ENCODE data around the gene USP34. TPM values are rescaled to one million over a fixed set of nuclear protein-coding genes. Genes with fewer than 3 reads are reported as not detected.

USP34 gene
- total RNA-seq, 1 experiment from 2014 or later, result 91.4 TPM

DNA sequence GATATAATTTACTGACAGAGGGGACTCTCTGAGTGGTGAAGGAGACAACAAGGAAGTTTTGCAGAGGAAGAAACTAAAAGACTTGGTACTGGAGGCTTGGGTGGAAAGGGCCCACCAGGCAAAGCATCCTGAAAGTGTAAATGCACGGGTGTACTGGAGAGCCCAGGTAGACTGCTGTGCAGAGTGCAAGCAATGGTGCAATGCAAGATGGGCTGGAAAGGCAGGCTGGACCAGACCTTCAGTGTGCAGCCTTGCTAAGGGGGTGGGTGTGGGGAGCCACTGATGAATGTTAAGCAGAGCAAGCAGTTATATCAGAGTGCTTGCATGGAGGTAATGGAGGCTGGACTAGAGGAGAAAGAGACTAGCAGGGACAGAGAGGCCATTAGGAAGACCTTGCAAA is 298.2 kb downstream of the USP34 start:
- Histone ChIP-seq H3K4me3 (ENCODE audit: low read depth in 2 of 2, low read length in 2 of 2) (no peak overlapping the region), H3K36me3 (ENCODE audit: control insufficient read depth, insufficient read depth, low read length) (no peaks in the 10 kb centered on the region), H3K4me1 (ENCODE audit: control insufficient read depth, insufficient read depth, low read length) (peaks cover 5% of the 10 kb centered on the region; the same call in 1 of the 2 replicates), H3K9me3 (ENCODE audit: control insufficient read depth, insufficient read depth, low read depth, low read length) (no peaks in the 10 kb centered on the region), H3K27ac (ENCODE audit: low read length) (no peak overlapping the region), H3K27me3 (ENCODE audit: control insufficient read depth, insufficient read depth, low read length) (no peaks in the 10 kb centered on the region)
- TF ChIP-seq, protein P1, sequence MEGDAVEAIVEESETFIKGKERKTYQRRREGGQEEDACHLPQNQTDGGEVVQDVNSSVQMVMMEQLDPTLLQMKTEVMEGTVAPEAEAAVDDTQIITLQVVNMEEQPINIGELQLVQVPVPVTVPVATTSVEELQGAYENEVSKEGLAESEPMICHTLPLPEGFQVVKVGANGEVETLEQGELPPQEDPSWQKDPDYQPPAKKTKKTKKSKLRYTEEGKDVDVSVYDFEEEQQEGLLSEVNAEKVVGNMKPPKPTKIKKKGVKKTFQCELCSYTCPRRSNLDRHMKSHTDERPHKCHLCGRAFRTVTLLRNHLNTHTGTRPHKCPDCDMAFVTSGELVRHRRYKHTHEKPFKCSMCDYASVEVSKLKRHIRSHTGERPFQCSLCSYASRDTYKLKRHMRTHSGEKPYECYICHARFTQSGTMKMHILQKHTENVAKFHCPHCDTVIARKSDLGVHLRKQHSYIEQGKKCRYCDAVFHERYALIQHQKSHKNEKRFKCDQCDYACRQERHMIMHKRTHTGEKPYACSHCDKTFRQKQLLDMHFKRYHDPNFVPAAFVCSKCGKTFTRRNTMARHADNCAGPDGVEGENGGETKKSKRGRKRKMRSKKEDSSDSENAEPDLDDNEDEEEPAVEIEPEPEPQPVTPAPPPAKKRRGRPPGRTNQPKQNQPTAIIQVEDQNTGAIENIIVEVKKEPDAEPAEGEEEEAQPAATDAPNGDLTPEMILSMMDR (IDR thresholded peaks at IDR 0.05), result no peak
- no TSS peak for BruUV-seq (replicated peaks)
- in situ Hi-C loops (cut with HindIII; ENCODE audit: low pct_unique_long_range_greater_than_20kb, low sequenced_read_pairs), result no loop called here
- POLR2A ChIA-PET, result no interaction called here
- CTCF ChIA-PET, result no interaction called here
- intact Hi-C loops (cut with micrococcal nuclease; ENCODE audit: unreplicated experiment), result no loop called here
- ATAC-seq (no peak), DNase-seq (ENCODE audit: low read depth, low spot score) (no peak)

DNA sequence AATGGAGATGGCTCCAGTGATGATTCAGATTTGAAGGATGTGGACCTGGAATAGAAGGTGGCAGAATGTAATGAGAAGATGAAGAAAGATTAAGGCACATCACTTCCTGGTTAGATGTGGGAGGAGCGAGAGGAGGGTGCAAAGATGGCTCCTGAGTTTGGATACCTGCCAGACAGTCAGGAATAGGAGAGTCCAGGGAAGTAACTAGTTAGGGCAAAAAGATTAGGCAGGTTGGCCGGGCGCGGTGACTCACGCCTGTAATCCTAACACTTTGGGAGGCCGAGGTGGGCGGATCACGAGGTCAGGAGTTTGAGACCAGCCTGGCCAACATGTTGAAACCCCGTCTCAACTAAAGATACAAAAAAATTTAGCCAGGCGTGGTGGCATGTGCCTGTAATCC is 303.3 kb downstream of the USP34 start:
- Histone ChIP-seq H3K4me1 (ENCODE audit: control insufficient read depth, insufficient read depth, low read length) (no peaks in the 10 kb centered on the region), H3K27ac (ENCODE audit: low read length) (no peak overlapping the region), H3K4me3 (ENCODE audit: low read depth in 2 of 2, low read length in 2 of 2) (no peak overlapping the region), H3K27me3 (ENCODE audit: control insufficient read depth, insufficient read depth, low read length) (no peaks in the 10 kb centered on the region), H3K9me3 (ENCODE audit: control insufficient read depth, insufficient read depth, low read depth, low read length) (no peaks in the 10 kb centered on the region), H3K36me3 (ENCODE audit: control insufficient read depth, insufficient read depth, low read length) (no peaks in the 10 kb centered on the region)
- intact Hi-C loops (cut with micrococcal nuclease; ENCODE audit: unreplicated experiment) (no loop called here), in situ Hi-C loops (cut with HindIII; ENCODE audit: low pct_unique_long_range_greater_than_20kb, low sequenced_read_pairs) (no loop called here)
- TF ChIP-seq, protein P1 (IDR thresholded peaks at IDR 0.05), result no peak
- TF ChIP-seq POLR2AphosphoS5 (IDR thresholded peaks at IDR 0.05; ENCODE audit: low read depth, low read length), result no peak
- TF ChIP-seq, protein P2, sequence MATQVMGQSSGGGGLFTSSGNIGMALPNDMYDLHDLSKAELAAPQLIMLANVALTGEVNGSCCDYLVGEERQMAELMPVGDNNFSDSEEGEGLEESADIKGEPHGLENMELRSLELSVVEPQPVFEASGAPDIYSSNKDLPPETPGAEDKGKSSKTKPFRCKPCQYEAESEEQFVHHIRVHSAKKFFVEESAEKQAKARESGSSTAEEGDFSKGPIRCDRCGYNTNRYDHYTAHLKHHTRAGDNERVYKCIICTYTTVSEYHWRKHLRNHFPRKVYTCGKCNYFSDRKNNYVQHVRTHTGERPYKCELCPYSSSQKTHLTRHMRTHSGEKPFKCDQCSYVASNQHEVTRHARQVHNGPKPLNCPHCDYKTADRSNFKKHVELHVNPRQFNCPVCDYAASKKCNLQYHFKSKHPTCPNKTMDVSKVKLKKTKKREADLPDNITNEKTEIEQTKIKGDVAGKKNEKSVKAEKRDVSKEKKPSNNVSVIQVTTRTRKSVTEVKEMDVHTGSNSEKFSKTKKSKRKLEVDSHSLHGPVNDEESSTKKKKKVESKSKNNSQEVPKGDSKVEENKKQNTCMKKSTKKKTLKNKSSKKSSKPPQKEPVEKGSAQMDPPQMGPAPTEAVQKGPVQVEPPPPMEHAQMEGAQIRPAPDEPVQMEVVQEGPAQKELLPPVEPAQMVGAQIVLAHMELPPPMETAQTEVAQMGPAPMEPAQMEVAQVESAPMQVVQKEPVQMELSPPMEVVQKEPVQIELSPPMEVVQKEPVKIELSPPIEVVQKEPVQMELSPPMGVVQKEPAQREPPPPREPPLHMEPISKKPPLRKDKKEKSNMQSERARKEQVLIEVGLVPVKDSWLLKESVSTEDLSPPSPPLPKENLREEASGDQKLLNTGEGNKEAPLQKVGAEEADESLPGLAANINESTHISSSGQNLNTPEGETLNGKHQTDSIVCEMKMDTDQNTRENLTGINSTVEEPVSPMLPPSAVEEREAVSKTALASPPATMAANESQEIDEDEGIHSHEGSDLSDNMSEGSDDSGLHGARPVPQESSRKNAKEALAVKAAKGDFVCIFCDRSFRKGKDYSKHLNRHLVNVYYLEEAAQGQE (IDR thresholded peaks at IDR 0.05; ENCODE audit: insufficient read depth in 1 of 2, low read depth in 2 of 2, low read length in 1 of 2), result no peak
- no peak for TF ChIP-seq SIN3A (IDR thresholded peaks at IDR 0.05; ENCODE audit: borderline replicate concordance, insufficient read depth, low read depth, low read length)
- TF ChIP-seq TCF7L2 (IDR thresholded peaks at IDR 0.05; ENCODE audit: low read depth, low read length), result no peak
- POLR2A ChIA-PET, result interaction anchor here (1.3 kb wide), 1 partner anchor 9 kb away, joined by 3 read pairs; no protein-coding TSS in a partner anchor
- CTCF ChIA-PET, result no interaction called here
- ATAC-seq (no peak), DNase-seq (ENCODE audit: low read depth, low spot score) (no peak)
- BruUV-seq (replicated peaks), result no TSS peak

DNA sequence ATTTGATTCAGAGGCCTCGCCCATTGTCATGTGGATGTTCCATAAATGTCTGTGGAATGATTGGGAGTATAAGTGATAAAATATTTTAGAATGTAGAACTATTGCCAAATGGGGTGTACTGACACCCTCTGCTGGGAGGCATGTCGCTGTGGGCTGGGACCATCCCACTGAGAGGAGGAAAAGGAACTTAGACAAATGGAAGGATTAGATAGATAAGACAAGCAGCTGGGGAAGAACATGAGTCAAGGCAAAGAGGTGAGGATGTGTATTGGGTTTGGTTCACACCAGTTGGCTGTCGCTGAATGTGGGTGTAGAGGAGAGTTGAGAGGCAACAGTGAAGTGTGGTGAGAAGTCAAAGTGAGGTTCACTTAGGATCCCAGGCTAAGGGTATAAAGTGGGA is 304.9 kb downstream of the USP34 start:
- ATAC-seq, result no peak
- BruUV-seq (replicated peaks), result no TSS peak
- POLR2A ChIA-PET, result no interaction called here

More for the DNA sequence above, 304.9 kb downstream of the USP34 start:
- Histone ChIP-seq H3K4me3 (ENCODE audit: low read depth in 2 of 2, low read length in 2 of 2) (no peak overlapping the region), H3K9me3 (ENCODE audit: control insufficient read depth, insufficient read depth, low read depth, low read length) (no peaks in the 10 kb centered on the region), H3K27me3 (ENCODE audit: control insufficient read depth, insufficient read depth, low read length) (no peaks in the 10 kb centered on the region), H3K36me3 (ENCODE audit: control insufficient read depth, insufficient read depth, low read length) (no peaks in the 10 kb centered on the region), H3K27ac (ENCODE audit: low read length) (no peak overlapping the region), H3K4me1 (ENCODE audit: control insufficient read depth, insufficient read depth, low read length) (no peaks in the 10 kb centered on the region)
- CTCF ChIA-PET, result no interaction called here
- in situ Hi-C loops (cut with HindIII; ENCODE audit: low pct_unique_long_range_greater_than_20kb, low sequenced_read_pairs) (no loop called here), intact Hi-C loops (cut with micrococcal nuclease; ENCODE audit: unreplicated experiment) (no loop called here)
- TF ChIP-seq, protein P2 (IDR thresholded peaks at IDR 0.05; ENCODE audit: insufficient read depth in 1 of 2, low read depth in 2 of 2, low read length in 1 of 2), result no peak
- TF ChIP-seq POLR2AphosphoS5 (IDR thresholded peaks at IDR 0.05; ENCODE audit: low read depth, low read length) (no peak), TCF7L2 (IDR thresholded peaks at IDR 0.05; ENCODE audit: low read depth, low read length) (no peak), SIN3A (IDR thresholded peaks at IDR 0.05; ENCODE audit: borderline replicate concordance, insufficient read depth, low read depth, low read length) (no peak)
- TF ChIP-seq, protein P1 (IDR thresholded peaks at IDR 0.05), result no peak
- DNase-seq (ENCODE audit: low read depth, low spot score), result no peak
